Measurements from ENCODE around the gene OR6C65.
"Not testable (repeated sequence)": the region's sequence is repeated elsewhere in the genome, so short reads cannot be mapped to it uniquely, and the experiment has no call there.

The OR6C65 gene

GRCh38 chr12:55400229-55400628 lies at the start of gene OR6C65:
TSS of gene OR6C65 (plus strand) at chr12:55400529. CDS start at chr12:55400529, 0 bp downstream.
- no peak for DNase-seq

GRCh38 chr12:55355338-55355737 lies 45.0 kb upstream of the OR6C65 start:
- DNase-seq: not testable (repeated sequence)

GRCh38 chr12:55362675-55363074 lies 37.7 kb upstream of the OR6C65 start, which contains the start of gene OR6C75:
TSS of gene OR6C75 (plus strand) at chr12:55362975. CDS start at chr12:55365111, 2,136 bp downstream.
- no peak for DNase-seq

GRCh38 chr12:55365086-55365485 lies 35.2 kb upstream of the OR6C65 start:
- no peak for DNase-seq

GRCh38 chr12:55372521-55372920 lies 27.8 kb upstream of the OR6C65 start:
- no peak for DNase-seq

- DNase-seq: no peak
These were observed 14.4 kb upstream of the OR6C65 start for GRCh38 chr12:55385891-55386290.

GRCh38 chr12:55392032-55392795 lies 8.1 kb upstream of the OR6C65 start:
- no peak for DNase-seq

GRCh38 chr12:55396326-55396725 lies 4.0 kb upstream of the OR6C65 start:
- no peak for DNase-seq

GRCh38 chr12:55407866-55408265 lies 7.5 kb downstream of the OR6C65 start:
- no peak for DNase-seq

GRCh38 chr12:55409133-55409532 lies 8.8 kb downstream of the OR6C65 start:
- DNase-seq: not testable (repeated sequence)

GRCh38 chr12:55412138-55412537 lies 11.8 kb downstream of the OR6C65 start:
- not testable (repeated sequence) for DNase-seq

GRCh38 chr12:55413498-55414388 lies 13.4 kb downstream of the OR6C65 start:
- DNase-seq: not testable (repeated sequence)

GRCh38 chr12:55414396-55414823 lies 14.1 kb downstream of the OR6C65 start:
- DNase-seq: not testable (repeated sequence)

GRCh38 chr12:55414889-55415288 lies 14.6 kb downstream of the OR6C65 start:
- DNase-seq: not testable (repeated sequence)

- no peak for DNase-seq
These were observed 16.6 kb downstream of the OR6C65 start for GRCh38 chr12:55416961-55417360.

GRCh38 chr12:55420307-55420962 lies 20.1 kb downstream of the OR6C65 start:
- DNase-seq: no peak

- no peak for DNase-seq
These were observed 25.6 kb downstream of the OR6C65 start, which contains the start of gene OR6C76 for GRCh38 chr12:55425954-55426353. TSS of gene OR6C76 (plus strand) at chr12:55426254. CDS start at chr12:55426254, 0 bp downstream.

- no peak for DNase-seq
These were observed 28.3 kb downstream of the OR6C65 start for GRCh38 chr12:55428331-55429243.

GRCh38 chr12:55441233-55441632 lies 40.9 kb downstream of the OR6C65 start:
- DNase-seq: not testable (repeated sequence)

GRCh38 chr12:55443776-55444175 lies 43.4 kb downstream of the OR6C65 start, which contains the start of gene OR6C2:
TSS of gene OR6C2 (plus strand) at chr12:55444076. CDS start at chr12:55452214, 8,138 bp downstream.
- no peak for DNase-seq

- DNase-seq: no peak
These were observed 45.0 kb downstream of the OR6C65 start for GRCh38 chr12:55445357-55445756.

GRCh38 chr12:55446326-55446725 lies 46.0 kb downstream of the OR6C65 start:
- no peak for DNase-seq
